GM21786 (cell line): ENCODE results near the gene MYO1H.

Experiments
- ATAC-seq: cut with Tn5 transposase; IDR thresholded peaks from one replicate; pipeline ENCODE4 v1.9.1; 2021; ENCODE audit not compliant: unreplicated experiment

MYO1H gene

DNA sequence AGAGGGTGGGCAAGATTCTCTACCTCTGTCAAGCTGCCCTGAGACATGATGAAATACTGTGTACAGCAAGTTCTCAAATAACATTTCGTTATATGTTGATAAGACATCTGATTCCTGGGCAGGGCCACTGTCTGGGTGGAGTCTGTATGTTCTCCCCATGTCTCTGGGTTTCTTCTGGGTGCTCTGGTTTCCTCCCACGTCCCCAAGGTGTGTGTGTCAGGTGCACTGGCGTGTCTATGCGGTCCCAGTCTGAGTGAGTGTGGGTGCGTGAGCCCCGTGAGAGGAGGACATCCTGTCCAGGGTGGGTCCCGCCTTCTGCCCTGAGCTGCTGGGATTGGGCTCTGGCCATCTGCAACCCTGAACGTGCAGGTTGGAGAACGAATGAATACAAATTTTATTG is 99.8 kb downstream of the MYO1H start:
- ATAC-seq = no peak

GRCh38 chr12:109448272-109448671 is 100.6 kb downstream of the MYO1H start:
- no peak for ATAC-seq

- ATAC-seq = no peak
Observed at GRCh38 chr12:109448707-109449390, 101.1 kb downstream of the MYO1H start.

GRCh38 chr12:109449845-109450532 is 102.3 kb downstream of the MYO1H start:
- ATAC-seq = no peak

GRCh38 chr12:109450980-109451379 is 103.3 kb downstream of the MYO1H start:
- ATAC-seq = no peak

DNA sequence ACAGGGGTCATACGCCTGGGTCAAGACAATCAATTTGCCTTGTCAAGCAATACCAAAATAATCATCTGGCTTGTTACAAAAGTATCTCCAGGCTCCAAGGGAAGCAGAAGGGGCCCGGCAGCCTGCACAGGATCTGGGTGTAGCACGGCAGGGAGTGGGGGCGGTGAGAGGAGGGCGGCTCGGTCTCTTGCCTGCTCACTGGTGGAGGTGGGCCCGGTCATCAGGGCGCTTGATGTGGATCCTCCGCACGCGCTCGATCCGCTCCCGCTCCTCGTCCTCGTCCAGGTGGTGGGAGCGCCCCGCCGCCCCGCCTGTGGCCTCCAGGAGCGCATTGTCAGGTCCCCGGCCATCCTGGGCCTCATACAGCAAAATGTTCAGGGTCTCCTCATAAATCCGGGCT is 103.7 kb downstream of the MYO1H start:
- no peak for ATAC-seq

- no peak for ATAC-seq
Observed at GRCh38 chr12:109452489-109452888, 104.8 kb downstream of the MYO1H start.

DNA sequence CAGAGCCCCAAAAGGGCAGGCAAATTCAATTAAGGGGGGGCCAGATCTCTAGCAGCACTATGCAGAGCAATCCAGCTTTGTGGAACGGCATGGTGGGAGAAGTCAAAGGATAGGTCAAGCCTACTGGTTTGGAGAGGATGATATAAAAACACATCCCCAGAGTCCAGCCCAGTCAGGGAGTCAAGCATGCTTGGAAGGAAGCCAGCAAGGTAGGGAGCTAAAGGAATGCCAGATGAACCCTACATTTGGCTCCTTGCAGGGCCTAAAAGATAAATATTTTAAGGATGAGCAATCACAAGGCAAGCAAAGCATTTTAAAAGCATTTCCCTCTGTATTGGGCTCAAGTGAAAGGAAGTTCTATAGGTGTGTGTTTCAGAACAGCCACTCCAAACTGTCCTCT is 108.0 kb downstream of the MYO1H start:
- ATAC-seq = no peak

DNA sequence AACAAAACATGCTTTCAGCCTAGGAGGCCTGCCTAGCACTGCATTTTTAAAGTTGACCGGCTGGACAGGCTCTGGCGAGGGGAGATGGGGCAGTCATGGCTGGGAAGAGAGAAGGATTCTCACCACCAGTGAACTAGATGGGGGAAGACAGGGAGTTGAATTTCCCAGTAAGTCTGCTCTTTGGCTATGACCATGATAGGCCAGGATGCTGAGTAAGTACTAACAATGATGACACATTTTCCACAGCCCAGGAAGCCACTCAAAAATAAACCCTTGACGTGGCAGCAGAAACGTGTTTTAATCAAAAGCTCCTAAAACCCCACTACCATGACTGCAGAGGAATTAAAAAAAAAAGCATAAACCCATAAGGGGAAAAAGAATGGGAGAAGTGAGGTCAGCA is 110.4 kb downstream of the MYO1H start:
- ATAC-seq = no peak

DNA sequence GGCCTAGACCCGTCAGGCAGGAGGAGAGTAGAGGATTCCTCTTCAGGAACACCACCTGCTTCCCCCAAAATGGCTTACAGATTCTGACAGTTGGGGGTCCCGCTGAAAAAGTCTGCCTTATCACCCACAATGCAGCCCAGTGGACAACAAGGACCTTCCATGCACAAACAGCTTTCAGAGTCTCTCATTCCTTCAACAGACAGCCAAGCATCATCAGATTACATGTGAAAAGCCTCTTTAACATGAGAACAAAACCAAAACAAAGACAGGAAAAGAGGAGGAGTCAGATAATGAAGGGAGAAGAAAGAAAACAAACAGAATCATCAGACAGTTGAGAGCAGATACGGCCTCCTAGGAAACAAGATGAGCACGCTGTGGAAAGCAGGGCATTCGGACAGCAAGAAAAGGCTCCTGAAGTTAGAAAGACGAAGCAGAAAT is 111.1 kb downstream of the MYO1H start:
- no peak for ATAC-seq

GRCh38 chr12:109459247-109459646 is 111.5 kb downstream of the MYO1H start:
- ATAC-seq = no peak

DNA sequence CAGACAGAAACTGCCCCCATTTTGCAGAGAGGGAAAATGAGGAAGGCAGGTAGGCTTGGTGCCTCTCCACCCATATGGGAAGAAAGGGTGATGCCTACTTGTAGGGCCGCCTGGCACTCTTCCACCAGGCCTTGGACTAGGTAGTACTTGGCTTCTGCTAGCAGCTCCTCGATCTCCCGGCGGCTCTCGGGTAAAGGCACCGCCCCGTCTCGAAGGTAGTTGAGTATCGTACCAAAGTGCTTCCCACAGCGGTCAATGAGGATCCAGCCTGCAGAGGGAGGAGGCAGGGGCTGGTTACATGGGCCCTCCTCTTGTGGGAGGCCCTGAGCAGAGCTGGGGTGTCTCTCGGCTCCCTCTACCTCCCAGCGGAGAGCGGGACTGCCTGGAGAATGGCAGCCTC is 112.8 kb downstream of the MYO1H start:
- ATAC-seq = no peak

DNA sequence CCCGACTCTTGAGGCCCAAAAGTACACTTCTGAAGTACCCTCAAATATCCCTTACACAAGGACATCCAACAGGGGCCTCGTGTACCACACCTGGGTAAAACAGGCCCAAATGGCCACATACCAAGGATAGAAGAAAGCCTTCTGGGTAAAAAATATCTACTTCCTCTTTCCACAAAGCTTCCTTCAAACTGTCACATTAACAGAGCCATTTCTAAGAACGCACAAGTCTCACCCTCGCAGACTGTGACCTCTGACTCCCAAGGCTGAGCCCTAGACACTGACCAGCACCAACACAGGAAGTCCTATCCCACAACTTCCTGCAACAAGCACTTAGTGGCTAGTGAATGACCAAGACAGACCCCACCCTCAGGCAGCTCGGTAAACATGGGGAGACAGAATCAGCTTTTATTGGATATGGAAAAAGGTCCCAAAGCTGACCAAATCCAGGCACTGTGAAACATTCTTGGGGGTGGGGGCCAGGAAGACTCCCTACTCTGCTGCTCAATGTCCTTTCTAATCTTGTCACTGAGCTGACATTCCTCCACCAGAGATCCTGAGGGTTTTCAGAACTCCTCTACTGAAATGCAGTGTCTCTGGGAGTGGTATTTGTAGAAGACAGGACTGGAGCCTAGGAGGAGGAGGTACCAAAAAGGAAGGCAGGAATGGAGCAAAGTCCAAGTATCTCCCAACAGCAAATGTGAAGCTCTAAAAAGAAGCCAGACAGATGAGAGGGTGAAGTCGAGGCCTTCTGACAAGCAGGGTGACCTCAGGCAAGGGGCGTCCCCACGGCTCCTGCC is 113.5 kb downstream of the MYO1H start:
- no peak for ATAC-seq

DNA sequence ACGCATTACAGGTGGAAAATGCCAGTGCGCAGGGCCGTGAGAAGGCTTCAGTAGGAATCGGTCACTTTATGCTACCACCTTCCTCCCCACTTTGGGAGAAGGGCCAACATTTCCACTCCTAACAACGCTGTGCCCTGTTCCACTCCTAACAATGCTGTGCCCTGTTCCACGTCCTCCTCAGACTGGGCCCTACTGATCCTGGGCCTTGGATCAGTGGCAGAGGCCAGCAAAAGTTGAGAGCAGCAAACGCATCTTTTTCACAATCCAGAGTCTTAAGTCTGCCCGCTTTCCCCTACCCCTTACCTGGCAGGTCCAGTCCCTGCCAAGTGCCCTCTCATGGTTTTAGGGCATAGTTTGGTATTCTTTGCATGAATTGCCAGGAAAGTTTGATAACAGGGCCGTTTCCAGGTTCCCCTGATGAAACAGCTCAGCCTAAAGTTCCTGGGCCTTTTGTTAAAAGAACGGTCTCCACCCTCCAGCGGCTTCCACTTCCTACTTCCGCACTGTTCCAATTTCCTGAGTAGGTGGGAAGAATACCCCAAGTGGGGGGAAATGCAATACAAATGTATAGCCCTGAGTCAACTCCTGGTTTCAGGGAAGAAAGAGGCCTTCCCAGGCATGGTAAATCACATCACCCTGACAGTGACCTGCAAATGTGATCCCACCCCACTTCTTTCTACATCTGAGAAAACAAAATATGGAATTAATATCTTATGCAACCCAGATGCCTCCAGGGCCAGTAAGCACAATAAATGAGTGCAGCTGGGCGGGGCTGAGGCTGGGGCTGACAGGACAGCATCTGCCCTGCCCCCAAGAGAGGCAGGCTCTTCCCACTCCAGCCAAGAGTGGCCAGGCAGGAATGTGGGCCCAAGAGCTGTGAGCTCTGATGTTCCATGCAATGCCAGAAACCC is 114.4 kb downstream of the MYO1H start:
- no peak for ATAC-seq

DNA sequence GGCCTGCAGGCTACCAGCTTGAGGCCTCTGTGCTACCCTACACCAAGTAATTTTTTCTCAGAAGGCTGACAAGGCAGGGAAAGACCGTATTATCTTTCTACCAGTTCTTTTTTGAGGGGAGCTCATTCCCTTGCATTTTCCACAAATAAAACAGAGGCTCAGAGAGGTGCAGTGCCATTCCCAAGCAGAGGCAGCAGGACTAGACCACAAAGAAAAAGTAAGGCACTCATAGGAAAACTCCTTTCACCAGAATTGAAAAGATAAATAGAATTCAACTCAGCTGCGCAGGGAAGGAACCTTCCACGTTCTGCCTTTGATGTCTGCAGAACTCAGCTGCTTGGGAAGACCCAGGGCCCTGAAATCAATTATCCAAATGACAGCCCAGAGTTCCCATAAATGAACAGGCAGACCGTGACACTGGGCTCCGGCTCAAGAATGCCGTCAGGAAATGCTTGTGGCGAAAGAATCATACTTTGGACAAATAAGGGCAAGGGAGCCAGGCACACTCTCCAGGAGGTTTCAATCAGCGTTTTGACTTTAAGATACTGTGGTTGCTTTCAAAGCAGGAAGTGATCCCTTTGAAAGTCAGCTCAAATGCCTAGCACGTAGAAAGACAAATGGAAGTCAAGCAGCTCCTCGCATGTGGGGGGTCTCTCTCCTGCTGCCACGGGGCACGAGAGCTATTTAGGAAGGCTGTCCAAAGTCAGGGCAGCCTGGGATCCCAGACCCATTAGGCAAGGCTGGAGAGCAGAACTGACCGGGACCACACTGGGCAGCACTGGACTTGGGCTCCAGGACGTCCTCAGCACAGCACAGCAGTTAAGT is 115.4 kb downstream of the MYO1H start:
- no peak for ATAC-seq

DNA sequence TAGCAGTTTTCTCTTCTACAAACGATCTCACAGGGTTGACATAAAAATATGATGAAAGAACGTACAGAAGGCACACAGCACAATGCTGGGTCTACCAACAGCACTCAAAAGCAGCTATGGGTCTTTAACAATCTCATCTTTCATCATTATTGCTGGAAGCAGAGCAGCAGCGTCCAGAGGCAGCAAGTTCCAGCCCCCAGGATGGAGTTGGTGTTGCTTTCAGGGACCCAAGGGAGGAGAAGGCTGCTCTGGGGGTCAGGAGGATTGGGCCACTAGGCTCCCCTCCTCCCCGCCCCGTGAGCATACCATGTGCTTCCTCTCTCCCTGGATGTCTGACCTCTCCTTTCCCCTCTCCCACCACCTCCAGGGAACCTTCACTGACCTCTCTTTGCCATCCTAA is 116.1 kb downstream of the MYO1H start:
- no peak for ATAC-seq

DNA sequence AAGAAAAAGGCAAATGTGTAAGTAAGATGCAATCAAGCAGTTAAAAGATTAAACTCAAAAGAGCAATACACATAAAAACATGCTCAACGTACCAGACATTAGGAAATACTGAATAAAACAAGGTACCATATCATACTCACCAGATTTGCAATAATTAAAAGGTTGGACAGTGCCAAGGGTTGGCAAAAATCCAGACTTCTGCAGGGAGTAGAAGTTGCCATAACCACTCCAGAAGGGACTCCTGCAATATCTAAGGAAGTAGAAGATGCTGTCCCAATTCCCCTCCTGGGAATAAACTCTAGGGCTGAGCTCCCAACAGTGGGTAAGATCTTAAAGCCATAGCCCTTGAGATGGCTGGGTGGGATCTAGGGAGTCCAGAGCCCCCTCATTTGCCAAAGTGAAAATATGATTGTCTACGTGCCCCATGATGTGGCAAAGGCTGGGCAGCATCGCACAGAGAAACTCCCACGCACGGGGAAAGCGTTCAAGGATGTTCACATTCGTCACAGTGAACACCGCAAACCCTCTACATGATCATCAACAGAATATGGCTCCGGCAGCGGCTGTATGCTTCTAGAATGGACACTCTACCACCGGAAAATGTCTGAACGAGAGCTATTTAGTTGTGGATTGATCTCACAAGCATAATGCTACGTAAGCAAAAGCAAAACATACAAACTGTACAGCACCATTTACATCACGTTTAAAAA is 117.1 kb downstream of the MYO1H start:
- ATAC-seq = no peak

- ATAC-seq = no peak
Observed at GRCh38 chr12:109466305-109466704, 118.6 kb downstream of the MYO1H start.

- no peak for ATAC-seq
Observed at GRCh38 chr12:109466821-109467220, 119.1 kb downstream of the MYO1H start.
